A549 (cell line): ENCODE measurements around the gene THAP3.

Source experiments
- CBX2 ChIP-seq: fragments of 200-600 bp; sonication (generic); IDR thresholded peaks from 2 replicates; pipeline ENCODE4 v1.6.1; 2016; ENCODE audit warnings: low read depth, mild to moderate bottlenecking, borderline replicate concordance
- CHD4 ChIP-seq: fragments of 200-600 bp; sonication (generic); IDR thresholded peaks from 2 replicates; pipeline ENCODE4 v1.6.1; 2016; ENCODE audit warnings: antibody characterized with exemption, mild to moderate bottlenecking, borderline replicate concordance
- CTCF ChIP-seq: fragments of >200 bp; sonication (Bioruptor Twin); formaldehyde crosslinking; IDR thresholded peaks from 3 replicates; pipeline ENCODE4 v1.5.1; 2016
- E2F6 ChIP-seq: IDR thresholded peaks from 2 replicates; pipeline ENCODE4 v1.6.1; 2012; ENCODE audit warnings: low read depth, borderline replicate concordance
- ELK1 ChIP-seq: fragments of 150-350 bp; IDR thresholded peaks from 2 replicates; pipeline ENCODE4 v1.6.1; 2014; ENCODE audit warnings: low read depth, mild to moderate bottlenecking, low read length
- MAX ChIP-seq: IDR thresholded peaks from 2 replicates; pipeline ENCODE4 v1.6.1; 2012
- MYC ChIP-seq: IDR thresholded peaks from 2 replicates; pipeline ENCODE4 v1.6.1; 2012; ENCODE audit warnings: mild to moderate bottlenecking, inconsistent platforms, low read length, improper control_type of control experiment, borderline replicate concordance
- POLR2A ChIP-seq: IDR thresholded peaks from 2 replicates; pipeline ENCODE4 v1.6.1; 2012; ENCODE audit warnings: mild to moderate bottlenecking, low read length
- RAD21 ChIP-seq, 2 experiments: fragments of >200 bp in 1 of 2; sonication (Bioruptor Twin) in 1 of 2; formaldehyde crosslinking in 1 of 2; IDR thresholded peaks in 1 of 2; conservative IDR thresholded peaks in 1 of 2; 2 replicates in 1 of 2; 3 replicates in 1 of 2; pipeline ENCODE4 v1.6.1; 2012 to 2018; ENCODE audit warnings: inconsistent platforms in 1 of 2
- RNF2 ChIP-seq: fragments of 200-600 bp; sonication (generic); IDR thresholded peaks from 2 replicates; pipeline ENCODE4 v1.6.1; 2016; ENCODE audit warnings: low read depth, mild to moderate bottlenecking, antibody characterized with exemption, moderate library complexity, borderline replicate concordance
- SMC3 ChIP-seq: fragments of >200 bp; sonication (Bioruptor Twin); formaldehyde crosslinking; IDR thresholded peaks from 3 replicates; pipeline ENCODE4 v1.6.1; 2018; ENCODE audit warnings: inconsistent platforms
- SREBF2 ChIP-seq: fragments of 450-650 bp; IDR thresholded peaks from 2 replicates; pipeline ENCODE4 v1.6.1; 2014; ENCODE audit warnings: mild to moderate bottlenecking, moderate library complexity
- TP53 ChIP-seq: fragments of 250-450 bp; sonication (Bioruptor Pico); IDR thresholded peaks from 2 replicates; pipeline ENCODE4 v1.5.0; 2021; ENCODE audit warnings: mild to moderate bottlenecking, moderate library complexity
- USF2 ChIP-seq: fragments of 450-650 bp; IDR thresholded peaks from 2 replicates; pipeline ENCODE4 v1.6.1; 2014; ENCODE audit warnings: antibody characterized with exemption

GRCh38 chr1:6603915-6604558 is 20.6 kb upstream of the THAP3 start:
- TF ChIP-seq CTCF (no peak), USF2 (no peak), SMC3 (no peak), E2F6 (no peak), SREBF2 (no peak), RAD21 (conservative IDR thresholded peaks at IDR 0.05 in 1 of 2, IDR thresholded peaks at IDR 0.05 in 1 of 2) (no peak), CBX2 (no peak), ELK1 (no peak), MAX (no peak), CHD4 (no peak), TP53 (CRISPR knock-in tag) (no peak), POLR2A (no peak), RNF2 (no peak), MYC (no peak)
